CD4-positive, alpha-beta T cell treated with Interleukin-10 for 1 hour (primary cell): ENCODE measurements around the gene ARHGAP26.
A peak's percentile ranks its signal among the peaks of the same experiment; 100 is the strongest.
"Not testable (repeated sequence)": the region's sequence is repeated elsewhere in the genome, so short reads cannot be mapped to it uniquely, and the experiment has no call there.

Experiments
- DNase-seq: peaks from one replicate; pipeline ENCODE4 v3.0.0-alpha.2; 2020

ARHGAP26 gene

GRCh38 chr5:142969624-142970439 is 199.7 kb downstream of the ARHGAP26 start:
- no peak for DNase-seq

DNA sequence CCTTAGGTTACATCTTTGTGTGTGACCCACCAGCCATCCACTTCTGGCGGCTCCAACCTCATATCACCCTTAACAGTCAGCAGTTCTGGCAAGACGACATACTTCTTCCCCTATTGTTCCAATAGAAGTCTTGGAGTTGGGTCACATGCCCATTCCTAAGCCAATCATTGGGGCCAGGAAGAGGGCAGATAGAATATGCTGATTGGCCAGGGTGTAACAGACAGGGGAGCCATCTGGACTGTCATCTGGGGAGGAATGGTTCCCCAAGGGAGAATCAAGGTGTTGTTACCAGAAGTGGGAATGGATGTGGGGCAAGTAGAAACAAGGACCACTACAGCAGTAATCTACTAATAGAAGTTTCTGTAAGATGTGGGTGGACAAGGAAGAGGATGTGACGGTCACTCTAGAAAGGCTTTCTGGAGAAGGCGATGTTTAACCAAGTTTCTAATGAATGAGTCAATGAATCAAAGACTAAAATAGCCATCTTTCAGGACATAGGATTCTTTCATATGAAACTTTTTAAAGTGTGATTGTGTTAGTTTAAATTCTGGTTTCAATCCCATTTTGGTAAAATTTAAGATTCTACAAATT is 200.4 kb downstream of the ARHGAP26 start:
- no peak for DNase-seq

GRCh38 chr5:142971303-142972013 is 201.3 kb downstream of the ARHGAP26 start:
- no peak for DNase-seq

DNA sequence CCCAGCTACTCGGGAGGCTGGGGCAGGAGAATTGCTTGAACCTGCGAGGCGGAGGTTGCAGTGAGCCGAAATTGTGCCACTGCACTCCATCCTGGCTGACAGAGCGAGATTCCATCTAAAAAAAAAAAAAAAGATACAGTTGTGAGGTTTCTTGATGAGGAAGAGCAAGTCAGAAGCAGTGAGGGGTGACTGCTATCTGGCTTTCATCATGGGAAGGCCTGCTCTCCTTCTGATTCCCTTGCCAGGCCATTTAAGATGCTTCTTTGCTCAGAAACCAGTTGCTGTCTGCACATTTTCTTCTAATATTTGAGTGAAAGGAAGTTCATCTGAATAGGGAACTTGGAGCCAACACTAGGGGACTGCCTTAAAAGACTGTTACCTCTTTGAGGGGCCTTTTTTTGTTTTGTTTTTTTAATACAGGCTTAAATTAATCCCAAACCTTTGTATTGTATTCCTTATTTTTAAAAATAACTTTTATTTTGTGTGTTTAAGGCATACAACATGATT is 201.9 kb downstream of the ARHGAP26 start:
- no peak for DNase-seq

DNA sequence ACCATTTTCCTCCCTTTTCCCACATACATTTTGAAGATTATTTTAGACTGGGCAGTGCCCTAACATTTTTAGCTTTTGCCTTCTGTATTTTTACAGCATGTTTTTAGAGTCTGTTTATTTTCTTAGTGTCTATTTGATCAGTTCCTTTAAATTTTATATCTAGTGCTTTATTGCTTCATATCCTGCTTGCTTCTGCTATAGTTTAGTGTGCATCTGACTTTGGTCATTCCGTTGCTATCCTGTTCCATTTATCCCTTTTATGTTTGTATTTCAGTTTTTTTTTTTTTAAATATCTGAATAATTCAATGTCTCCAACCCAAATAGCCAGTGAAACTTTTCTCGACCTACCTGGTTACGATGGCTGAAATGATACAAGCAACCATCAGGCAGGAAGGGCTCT is 203.8 kb downstream of the ARHGAP26 start:
- no peak for DNase-seq

- DNase-seq: no peak
These were observed 204.2 kb downstream of the ARHGAP26 start for GRCh38 chr5:142974409-142974808.

- DNase-seq: no peak
These were observed 206.7 kb downstream of the ARHGAP26 start for GRCh38 chr5:142976861-142977260.

- peak; percentile 74 for DNase-seq
These were observed 207.3 kb downstream of the ARHGAP26 start for GRCh38 chr5:142977363-142978051.

- no peak for DNase-seq
These were observed 208.1 kb downstream of the ARHGAP26 start for GRCh38 chr5:142978252-142978651.

GRCh38 chr5:142978726-142979125 is 208.5 kb downstream of the ARHGAP26 start:
- no peak for DNase-seq

DNA sequence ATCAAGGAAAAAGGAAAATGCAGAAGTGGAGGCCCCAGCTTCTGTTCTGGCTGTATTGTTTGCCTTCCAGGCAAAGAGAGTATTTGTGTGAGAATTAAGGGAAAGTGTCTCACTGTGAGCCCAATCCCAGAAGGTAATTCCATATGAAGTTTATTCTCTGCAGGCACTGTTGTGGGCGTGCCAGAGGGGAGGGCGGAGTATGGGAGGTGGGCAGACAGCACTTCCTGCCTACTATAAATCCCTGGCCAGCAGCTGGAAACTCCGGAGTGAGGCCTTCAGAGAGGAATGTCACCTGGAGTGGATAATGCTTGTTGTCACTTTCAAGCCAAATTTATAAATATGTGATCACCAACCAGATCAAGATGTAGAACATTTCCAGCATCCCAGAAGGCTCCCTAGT is 209.5 kb downstream of the ARHGAP26 start:
- DNase-seq: no peak

DNA sequence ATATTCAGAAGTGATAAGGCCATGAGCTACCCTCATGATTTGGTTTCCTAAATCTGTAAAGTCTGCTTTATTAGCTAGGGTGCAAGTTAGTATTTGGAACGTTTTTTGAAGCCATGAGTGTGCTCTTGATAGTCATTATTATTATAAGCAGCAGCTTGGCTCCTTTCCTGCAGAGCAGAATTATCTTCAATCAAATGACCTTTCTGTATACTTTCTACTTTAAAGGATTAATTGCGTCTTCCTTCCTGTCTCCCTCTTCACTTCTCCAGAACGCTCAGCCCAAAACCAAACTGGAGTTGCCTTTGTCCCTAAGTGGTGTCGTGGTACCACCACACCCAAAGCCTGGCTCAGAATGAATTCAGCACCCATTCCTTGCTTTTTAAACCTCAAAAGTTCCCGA is 211.3 kb downstream of the ARHGAP26 start:
- DNase-seq: no peak

DNA sequence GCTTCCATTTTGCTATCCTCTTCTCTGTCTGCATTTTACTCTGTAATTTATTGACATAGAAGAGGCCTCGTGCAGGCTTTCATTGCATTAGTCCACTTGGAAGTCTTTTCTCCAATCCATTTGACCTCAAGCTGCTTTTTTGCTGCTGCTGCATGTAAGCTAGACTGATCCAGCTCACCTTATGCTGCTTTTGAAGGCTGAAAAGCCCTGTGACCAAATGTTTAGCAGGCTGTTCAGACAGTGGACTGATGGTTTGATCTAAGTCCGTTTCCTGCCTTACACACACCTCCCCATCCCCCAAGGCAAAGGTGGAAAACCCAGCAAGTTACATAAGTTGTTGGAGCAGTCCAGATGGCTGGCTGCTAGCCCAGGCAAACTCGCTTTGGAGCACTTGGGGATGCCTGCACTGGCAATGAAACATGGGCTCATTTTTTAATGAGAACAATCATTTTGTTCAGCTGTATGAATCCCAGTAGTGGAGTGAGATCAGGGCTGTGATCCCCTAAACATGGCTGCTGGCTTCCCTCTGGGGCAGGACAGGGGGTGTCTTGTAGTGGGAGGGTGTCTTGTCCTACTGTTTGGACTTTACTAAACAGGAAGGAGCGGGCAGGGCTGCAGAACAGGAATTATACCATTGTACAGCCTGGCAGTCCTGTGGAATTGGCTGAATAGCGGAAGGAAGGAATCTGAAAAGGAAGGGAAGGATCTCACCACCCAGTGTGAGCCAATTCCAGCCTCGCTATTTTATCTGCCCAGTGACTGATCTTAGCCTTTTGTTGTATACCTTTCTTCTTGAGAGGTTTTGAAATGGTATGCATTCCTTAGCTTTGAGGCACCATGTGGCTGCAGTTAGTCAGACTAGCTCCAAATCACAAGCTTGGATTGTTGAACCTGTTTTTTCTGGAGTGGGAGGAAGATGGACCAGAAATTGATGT is 212.0 kb downstream of the ARHGAP26 start:
- no peak for DNase-seq

- no peak for DNase-seq
These were observed 212.6 kb downstream of the ARHGAP26 start for GRCh38 chr5:142982821-142983200.

DNA sequence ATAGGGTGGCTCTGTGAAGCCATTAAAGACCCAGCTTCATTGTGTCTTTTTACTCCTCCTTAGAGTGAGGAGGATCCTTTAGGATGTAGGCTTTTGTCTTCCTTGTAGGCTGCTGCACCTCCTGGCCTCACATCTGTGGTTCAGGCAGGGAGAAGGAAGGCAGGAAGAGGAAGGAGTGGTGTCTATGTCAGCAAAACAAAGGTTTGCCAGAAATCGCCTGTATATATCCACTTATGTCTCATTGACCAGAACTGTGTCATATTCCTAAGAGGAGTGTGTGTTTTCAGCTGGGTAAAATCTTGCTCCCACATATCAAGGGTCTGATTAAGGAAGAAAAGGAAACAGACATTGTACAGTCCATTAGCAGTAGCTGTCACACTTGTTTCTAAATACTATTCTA is 213.8 kb downstream of the ARHGAP26 start:
- DNase-seq: no peak

DNA sequence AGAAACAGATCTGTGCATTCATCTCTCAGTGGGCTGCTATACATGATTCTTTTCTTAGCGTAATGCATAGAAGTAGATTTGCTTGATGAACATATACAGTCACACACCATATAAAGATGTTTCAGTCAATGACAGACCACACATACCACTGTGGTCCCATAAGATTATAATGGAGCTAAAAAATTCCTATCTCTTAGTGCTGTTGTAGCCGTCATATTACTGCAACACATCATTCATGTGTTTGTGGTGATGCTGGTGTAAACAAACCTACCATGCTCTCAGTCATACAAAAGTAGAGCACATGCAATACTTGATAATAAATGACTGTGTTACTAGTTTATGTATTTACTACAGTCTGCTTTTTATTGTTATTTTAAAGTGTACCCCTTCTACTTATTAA is 214.3 kb downstream of the ARHGAP26 start:
- DNase-seq: no peak

DNA sequence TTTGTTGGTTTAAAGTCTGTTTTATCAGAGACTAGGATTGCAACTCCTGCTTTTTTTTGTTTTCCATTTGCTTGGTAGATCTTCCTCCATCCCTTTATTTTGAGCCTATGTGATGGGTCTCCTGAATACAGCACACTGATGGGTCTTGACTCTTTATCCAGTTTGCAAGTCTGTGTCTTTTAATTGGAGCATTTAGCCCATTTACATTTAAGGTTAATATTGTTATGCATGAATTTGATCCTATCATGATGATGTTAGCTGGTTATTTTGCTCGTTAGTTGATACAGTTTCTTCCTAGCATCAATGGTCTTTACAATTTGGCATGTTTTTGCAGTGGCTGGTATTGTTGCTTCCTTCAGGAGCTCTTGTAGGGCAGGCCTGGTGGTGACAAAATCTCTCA is 219.1 kb downstream of the ARHGAP26 start:
- not testable (repeated sequence) for DNase-seq

DNA sequence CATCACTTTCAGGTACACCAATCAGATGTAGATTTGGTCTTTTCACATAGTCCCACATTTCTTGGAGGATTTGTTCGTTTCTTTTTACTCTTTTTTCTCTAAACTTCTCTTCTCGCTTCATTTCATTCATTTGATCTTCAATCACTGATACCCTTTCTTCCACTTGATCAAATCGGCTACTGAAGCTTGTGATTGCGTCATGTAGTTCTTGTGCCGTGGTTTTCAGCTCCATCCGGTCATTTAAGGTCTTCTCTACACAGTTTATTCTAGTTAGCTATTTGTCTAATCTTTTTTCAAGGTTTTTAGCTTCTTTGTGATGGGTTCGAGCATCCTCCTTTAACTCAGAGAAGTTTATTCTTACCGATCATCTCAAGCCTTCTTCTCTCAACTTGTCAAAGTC is 219.9 kb downstream of the ARHGAP26 start:
- not testable (repeated sequence) for DNase-seq

DNA sequence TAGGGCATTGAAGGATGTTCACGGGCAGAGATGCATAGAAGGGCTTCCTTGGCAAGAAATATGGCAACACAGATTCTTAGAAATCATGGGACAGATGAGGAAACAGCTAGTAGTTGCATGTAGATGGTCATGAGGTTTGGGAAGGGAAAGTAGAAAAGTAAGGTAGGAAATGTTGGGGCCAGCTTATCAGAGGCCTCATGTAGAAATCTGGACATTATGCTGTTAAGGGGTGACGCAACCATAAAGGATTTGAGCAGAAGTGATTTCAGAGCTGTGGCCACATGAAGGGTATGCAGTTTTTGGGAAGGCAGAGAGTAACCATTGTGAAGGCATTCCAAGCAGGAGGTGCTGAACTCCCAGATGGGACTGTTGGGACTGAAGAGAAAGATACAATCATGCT is 224.0 kb downstream of the ARHGAP26 start:
- DNase-seq: no peak

GRCh38 chr5:142995621-142996020 is 225.4 kb downstream of the ARHGAP26 start:
- not testable (repeated sequence) for DNase-seq

- no peak for DNase-seq
These were observed 227.4 kb downstream of the ARHGAP26 start for GRCh38 chr5:142997591-142997990.
